Panc1 (cell line): ENCODE results near the gene CDKN2D. TPM values are rescaled to one million over a fixed set of nuclear protein-coding genes. Genes with fewer than 3 reads are reported as not detected.

Source experiments
- ATAC-seq: fragments of 200-7000 bp; cut with Tn5 transposase; 2 replicates; pipeline ENCODE4 v1.9.1; 2020; ENCODE audit warnings: mild to moderate bottlenecking, moderate library complexity
- BruUV-seq: library from RNA; stranded (reverse); fragments of 400-500 nt; replicated peaks from 2 replicates; lab custom pipeline; 2021; lab: Mats Ljungman, UMichigan
- CTCF ChIA-PET: fragments of 300-600 bp; sonication (Branson Sonifier 250); formaldehyde crosslinking; loops from one replicate; lab custom pipeline; 2022; ENCODE audit warnings: antibody characterized with exemption; lab: Charles Lee
- POLR2A ChIA-PET: fragments of 300-600 bp; sonication (Branson Sonifier 250); formaldehyde crosslinking; loops from one replicate; lab custom pipeline; 2022; ENCODE audit warnings: antibody characterized with exemption; lab: Charles Lee
- DNase-seq: peaks from one replicate; pipeline ENCODE4 v3.0.0-alpha.2; 2010; ENCODE audit warnings: low read depth, low spot score
- H3K27ac ChIP-seq: 2 replicates; pipeline ENCODE4 v1.5.1; 2011; ENCODE audit warnings: mild to moderate bottlenecking, low read length, inconsistent platforms
- H3K27me3 ChIP-seq: fragments of 200-500 bp; sonication (Bioruptor generic); 2 replicates; pipeline ENCODE4 v1.6.0; 2014; ENCODE audit warnings: low read length, inconsistent platforms; ENCODE audit not compliant: control insufficient read depth, insufficient read depth
- H3K36me3 ChIP-seq: fragments of 200-500 bp; sonication (Bioruptor generic); 2 replicates; pipeline ENCODE4 v1.5.1; 2014; ENCODE audit warnings: inconsistent platforms, mild to moderate bottlenecking, low read length, moderate library complexity; ENCODE audit not compliant: control insufficient read depth, insufficient read depth
- H3K4me1 ChIP-seq: 2 replicates; pipeline ENCODE4 v1.5.1; 2011; ENCODE audit warnings: inconsistent platforms, mild to moderate bottlenecking, low read length, moderate library complexity; ENCODE audit not compliant: control insufficient read depth, insufficient read depth
- H3K4me3 ChIP-seq, 2 experiments: 2 replicates each; pipeline ENCODE4 v1.5.1; 2011 to 2012; ENCODE audit warnings: low read depth in 2 of 2, low read length in 2 of 2, mild to moderate bottlenecking in 2 of 2, inconsistent platforms in 1 of 2, moderate library complexity in 1 of 2
- H3K9me3 ChIP-seq: fragments of 200-500 bp; sonication (Bioruptor generic); 2 replicates; pipeline ENCODE4 v1.5.1; 2014; ENCODE audit warnings: low read depth, mild to moderate bottlenecking, inconsistent platforms, low read length, moderate library complexity; ENCODE audit not compliant: control insufficient read depth, insufficient read depth
- POLR2AphosphoS5 ChIP-seq: IDR thresholded peaks from 2 replicates; pipeline ENCODE4 v1.6.1; 2012; ENCODE audit warnings: mild to moderate bottlenecking, low read depth, low read length, moderate library complexity
- SIN3A ChIP-seq: IDR thresholded peaks from 2 replicates; pipeline ENCODE4 v1.6.1; 2012; ENCODE audit warnings: low read depth, mild to moderate bottlenecking, low read length, moderate library complexity, borderline replicate concordance; ENCODE audit not compliant: insufficient read depth
- TCF7L2 ChIP-seq: IDR thresholded peaks from 2 replicates; pipeline ENCODE4 v1.6.1; 2011; ENCODE audit warnings: mild to moderate bottlenecking, low read depth, low read length, inconsistent platforms
- in situ Hi-C: cut with HindIII; loops from 2 replicates; pipeline ENCODE4 v1.10.0; 2016; ENCODE audit warnings: low sequenced_read_pairs, low pct_unique_long_range_greater_than_20kb
- intact Hi-C: fragments of 100-400 bp; cut with micrococcal nuclease; formaldehyde crosslinking; loops from one replicate; pipeline ENCODE4 v1.10.0; 2022; ENCODE audit not compliant: unreplicated experiment
- total RNA-seq: library from RNA; stranded (reverse); gene quantifications from one replicate; pipeline ENCODE4 v1.2.1, GENCODE V29; 2021; ENCODE audit not compliant: unreplicated experiment
- TF ChIP-seq, protein P1 (sequence below): fragments of 450-650 bp; IDR thresholded peaks from 2 replicates; pipeline ENCODE4 v1.5.1; 2017; ENCODE audit warnings: mild to moderate bottlenecking
- TF ChIP-seq, protein P2 (sequence below), 2 experiments: IDR thresholded peaks; 2 replicates each; pipeline ENCODE4 v1.6.1; 2011 to 2012; ENCODE audit warnings: low read depth in 2 of 2, control low read depth in 1 of 2, low read length in 1 of 2, mild to moderate bottlenecking in 1 of 2, moderate library complexity in 1 of 2; ENCODE audit not compliant: insufficient read depth in 1 of 2

The CDKN2D gene
- total RNA-seq, 1 experiment from 2014 or later: 7.3 TPM

DNA sequence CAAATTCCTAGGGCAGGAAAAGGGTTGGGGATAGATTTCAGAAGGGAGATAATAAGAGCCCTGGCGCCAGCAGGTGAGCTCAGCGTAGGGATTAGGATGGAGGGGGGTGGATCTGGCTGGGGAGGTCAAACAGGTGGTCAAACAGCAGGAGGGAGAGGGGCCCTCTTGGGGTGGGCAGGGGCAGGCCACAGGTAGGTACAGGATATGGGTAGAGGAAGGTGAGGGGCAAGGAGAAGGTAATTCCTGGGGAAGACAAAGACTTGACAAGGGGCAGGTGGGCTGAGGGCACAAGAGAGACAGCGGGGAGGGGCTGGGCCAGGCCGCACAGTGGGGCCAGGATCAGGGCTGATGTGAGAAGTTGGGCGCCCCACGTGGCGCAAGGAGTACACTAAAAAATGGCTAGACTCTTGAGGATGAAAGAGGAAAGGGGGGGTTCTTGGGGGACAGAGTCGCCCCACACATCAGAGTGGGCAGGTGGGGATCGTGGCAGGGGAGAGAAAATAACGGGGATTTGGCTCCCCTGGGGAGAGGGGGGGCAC is 3.7 kb downstream of the CDKN2D start:
- DNase-seq (no peak), ATAC-seq (no peak)
- in situ Hi-C loops (no loop called here), intact Hi-C loops (loop anchor here (5.0 kb wide), 1 partner anchor 132 kb away; no protein-coding TSS in a partner anchor)
- no peak for TF ChIP-seq TCF7L2
- TF ChIP-seq POLR2AphosphoS5: no peak
- TF ChIP-seq, protein P1, sequence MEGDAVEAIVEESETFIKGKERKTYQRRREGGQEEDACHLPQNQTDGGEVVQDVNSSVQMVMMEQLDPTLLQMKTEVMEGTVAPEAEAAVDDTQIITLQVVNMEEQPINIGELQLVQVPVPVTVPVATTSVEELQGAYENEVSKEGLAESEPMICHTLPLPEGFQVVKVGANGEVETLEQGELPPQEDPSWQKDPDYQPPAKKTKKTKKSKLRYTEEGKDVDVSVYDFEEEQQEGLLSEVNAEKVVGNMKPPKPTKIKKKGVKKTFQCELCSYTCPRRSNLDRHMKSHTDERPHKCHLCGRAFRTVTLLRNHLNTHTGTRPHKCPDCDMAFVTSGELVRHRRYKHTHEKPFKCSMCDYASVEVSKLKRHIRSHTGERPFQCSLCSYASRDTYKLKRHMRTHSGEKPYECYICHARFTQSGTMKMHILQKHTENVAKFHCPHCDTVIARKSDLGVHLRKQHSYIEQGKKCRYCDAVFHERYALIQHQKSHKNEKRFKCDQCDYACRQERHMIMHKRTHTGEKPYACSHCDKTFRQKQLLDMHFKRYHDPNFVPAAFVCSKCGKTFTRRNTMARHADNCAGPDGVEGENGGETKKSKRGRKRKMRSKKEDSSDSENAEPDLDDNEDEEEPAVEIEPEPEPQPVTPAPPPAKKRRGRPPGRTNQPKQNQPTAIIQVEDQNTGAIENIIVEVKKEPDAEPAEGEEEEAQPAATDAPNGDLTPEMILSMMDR: no peak; the same call in 1 of the 2 replicates
- no peak for TF ChIP-seq SIN3A
- peaks cover 23% of the 10 kb centered on the region for H3K4me1 ChIP-seq
- H3K27ac ChIP-seq: peak overlapping the region; percentile 67
- H3K27me3 ChIP-seq: no peaks in the 10 kb centered on the region
- H3K9me3 ChIP-seq: no peaks in the 10 kb centered on the region
- H3K4me3 ChIP-seq: peak overlapping the region; percentile 68 to 69
- POLR2A ChIA-PET: no interaction called here
- H3K36me3 ChIP-seq: no peaks in the 10 kb centered on the region; the same call in 1 of the 2 replicates
- no TSS peak for BruUV-seq
- CTCF ChIA-PET: no interaction called here

DNA sequence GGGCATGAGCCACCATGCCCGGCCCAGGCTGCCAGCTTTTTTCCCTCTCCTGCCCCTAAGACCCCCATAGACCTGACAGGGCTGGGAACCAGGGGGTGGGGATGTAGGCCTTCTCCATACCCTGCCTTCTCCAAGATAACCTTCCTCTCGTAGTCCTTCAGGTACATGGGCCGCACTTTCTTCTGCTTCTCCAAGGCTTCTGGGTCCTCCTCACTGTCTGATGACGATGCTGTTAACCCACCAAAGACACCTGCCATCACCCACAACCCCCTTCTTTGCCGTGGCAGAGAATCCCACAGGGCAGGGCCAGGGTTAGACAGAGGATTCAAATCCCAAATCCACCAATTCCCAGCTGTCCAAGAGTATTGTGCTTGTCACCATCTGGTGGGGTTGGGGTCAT is 6.2 kb downstream of the CDKN2D start:
- Histone ChIP-seq H3K36me3 (peaks cover 3% of the 10 kb centered on the region), H3K27me3 (no peaks in the 10 kb centered on the region), H3K4me1 (peaks cover 17% of the 10 kb centered on the region), H3K4me3 (no peak overlapping the region), H3K9me3 (no peaks in the 10 kb centered on the region), H3K27ac (no peak overlapping the region)
- intact Hi-C loops: no loop called here
- TF ChIP-seq SIN3A (no peak), POLR2AphosphoS5 (no peak), TCF7L2 (no peak)
- TF ChIP-seq, protein P1: no peak
- TF ChIP-seq, protein P2, sequence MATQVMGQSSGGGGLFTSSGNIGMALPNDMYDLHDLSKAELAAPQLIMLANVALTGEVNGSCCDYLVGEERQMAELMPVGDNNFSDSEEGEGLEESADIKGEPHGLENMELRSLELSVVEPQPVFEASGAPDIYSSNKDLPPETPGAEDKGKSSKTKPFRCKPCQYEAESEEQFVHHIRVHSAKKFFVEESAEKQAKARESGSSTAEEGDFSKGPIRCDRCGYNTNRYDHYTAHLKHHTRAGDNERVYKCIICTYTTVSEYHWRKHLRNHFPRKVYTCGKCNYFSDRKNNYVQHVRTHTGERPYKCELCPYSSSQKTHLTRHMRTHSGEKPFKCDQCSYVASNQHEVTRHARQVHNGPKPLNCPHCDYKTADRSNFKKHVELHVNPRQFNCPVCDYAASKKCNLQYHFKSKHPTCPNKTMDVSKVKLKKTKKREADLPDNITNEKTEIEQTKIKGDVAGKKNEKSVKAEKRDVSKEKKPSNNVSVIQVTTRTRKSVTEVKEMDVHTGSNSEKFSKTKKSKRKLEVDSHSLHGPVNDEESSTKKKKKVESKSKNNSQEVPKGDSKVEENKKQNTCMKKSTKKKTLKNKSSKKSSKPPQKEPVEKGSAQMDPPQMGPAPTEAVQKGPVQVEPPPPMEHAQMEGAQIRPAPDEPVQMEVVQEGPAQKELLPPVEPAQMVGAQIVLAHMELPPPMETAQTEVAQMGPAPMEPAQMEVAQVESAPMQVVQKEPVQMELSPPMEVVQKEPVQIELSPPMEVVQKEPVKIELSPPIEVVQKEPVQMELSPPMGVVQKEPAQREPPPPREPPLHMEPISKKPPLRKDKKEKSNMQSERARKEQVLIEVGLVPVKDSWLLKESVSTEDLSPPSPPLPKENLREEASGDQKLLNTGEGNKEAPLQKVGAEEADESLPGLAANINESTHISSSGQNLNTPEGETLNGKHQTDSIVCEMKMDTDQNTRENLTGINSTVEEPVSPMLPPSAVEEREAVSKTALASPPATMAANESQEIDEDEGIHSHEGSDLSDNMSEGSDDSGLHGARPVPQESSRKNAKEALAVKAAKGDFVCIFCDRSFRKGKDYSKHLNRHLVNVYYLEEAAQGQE (IDR thresholded peaks at IDR 0.05; ENCODE audit: insufficient read depth in 1 of 2, low read depth in 2 of 2, low read length in 1 of 2): no peak
- in situ Hi-C loops: no loop called here
- ATAC-seq: no peak
- TSS peak; percentile 64 for BruUV-seq
- no peak for DNase-seq
- POLR2A ChIA-PET: no interaction called here
- CTCF ChIA-PET: no interaction called here
